ENCODE data around the gene FHAD1. TPM values are rescaled to one million over a fixed set of nuclear protein-coding genes. Genes with fewer than 3 reads are reported as not detected.

The FHAD1 gene
- total and polyA plus RNA-seq, 2 donors (not counting 3 experiments of a cell fraction or from before 2014, with no cell fraction given), result 0.04 to 0.69 TPM

DNA sequence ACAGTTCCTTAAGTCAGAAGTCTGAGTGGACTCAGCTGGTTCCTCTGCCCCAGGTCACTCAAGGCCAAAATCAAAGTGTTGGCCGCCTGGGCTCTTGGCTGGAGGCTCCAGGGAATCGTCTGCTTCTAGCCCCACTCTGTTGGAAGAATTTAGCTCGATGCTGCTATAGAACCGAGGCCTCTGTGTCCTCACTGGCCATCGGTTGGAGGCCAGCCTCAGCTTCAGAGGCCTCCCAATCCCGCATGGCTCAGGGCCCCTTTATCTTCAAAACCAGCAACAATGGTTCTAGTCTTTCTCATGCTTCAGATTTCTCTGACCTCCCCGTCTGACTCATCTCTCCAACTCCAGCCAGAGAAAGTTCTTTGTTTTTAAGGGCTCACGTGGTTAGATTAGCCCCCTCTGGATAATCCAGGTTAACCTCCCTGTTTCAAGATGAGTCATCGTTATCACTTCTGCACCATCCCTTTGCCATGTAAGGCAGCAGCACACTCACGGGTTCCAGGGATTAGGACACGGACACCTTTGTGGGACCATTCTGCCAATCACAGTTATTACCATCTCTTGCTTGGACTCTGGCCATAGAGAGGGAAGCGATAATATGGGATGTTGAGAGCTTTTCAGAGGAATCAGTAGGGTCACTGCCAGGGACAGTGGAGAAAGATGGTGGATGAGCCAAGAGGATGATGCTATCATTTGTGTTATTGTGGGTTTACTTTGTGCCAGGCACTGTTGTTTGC, 13.6 kb downstream of the FHAD1 start:
- DNase-seq (ENCODE audit: low read depth, low spot score), result peak; percentile 64
- dilution Hi-C loops (cut with MboI; ENCODE audit: extremely low pct_ligation_motif_present, low sequenced_read_pairs) (no loop called here), intact Hi-C loops (cut with micrococcal nuclease) (loop anchor here (1.0 to 2.0 kb wide), 7 partner anchors 12 to 252 kb away; partner anchors contain the start of gene FHAD1)
- H3K36me3 ChIP-seq (ENCODE audit: control insufficient read depth in 2 of 2, extremely low read depth in 1 of 2, insufficient read depth in 2 of 2, low read length in 2 of 2), result no peaks in the 10 kb centered on the region
- peaks cover 1 to 5% of the 10 kb centered on the region in 2 experiments for H3K27me3 ChIP-seq (ENCODE audit: control insufficient read depth in 2 of 2, insufficient read depth in 2 of 2, low read length in 2 of 2)
- peak; percentile 58 for FAIRE-seq
- peak overlapping the region; percentile 54 for H3K9ac ChIP-seq (replicated peaks; ENCODE audit: extremely low read depth, insufficient read depth, low read length)
- no TSS peak for BruUV-seq (replicated peaks)
- H3K79me2 ChIP-seq (ENCODE audit: control insufficient read depth, insufficient read depth, low read length), result no peaks in the 10 kb centered on the region
- TF ChIP-seq POLR2A (IDR thresholded peaks at IDR 0.05; ENCODE audit: low read depth, low read length), result no peak
- peak; percentile 28 for TF ChIP-seq POLR2AphosphoS5 (IDR thresholded peaks at IDR 0.05; ENCODE audit: insufficient read depth, low read depth, low read length)
- TF ChIP-seq MYC (IDR thresholded peaks at IDR 0.05; ENCODE audit: low read depth, low read length), result no peak
- peak; percentile 39 for TF ChIP-seq GATA2 (IDR thresholded peaks at IDR 0.05; ENCODE audit: insufficient read depth, insufficient read length, low read depth, low read length)
- TF ChIP-seq, protein P1, sequence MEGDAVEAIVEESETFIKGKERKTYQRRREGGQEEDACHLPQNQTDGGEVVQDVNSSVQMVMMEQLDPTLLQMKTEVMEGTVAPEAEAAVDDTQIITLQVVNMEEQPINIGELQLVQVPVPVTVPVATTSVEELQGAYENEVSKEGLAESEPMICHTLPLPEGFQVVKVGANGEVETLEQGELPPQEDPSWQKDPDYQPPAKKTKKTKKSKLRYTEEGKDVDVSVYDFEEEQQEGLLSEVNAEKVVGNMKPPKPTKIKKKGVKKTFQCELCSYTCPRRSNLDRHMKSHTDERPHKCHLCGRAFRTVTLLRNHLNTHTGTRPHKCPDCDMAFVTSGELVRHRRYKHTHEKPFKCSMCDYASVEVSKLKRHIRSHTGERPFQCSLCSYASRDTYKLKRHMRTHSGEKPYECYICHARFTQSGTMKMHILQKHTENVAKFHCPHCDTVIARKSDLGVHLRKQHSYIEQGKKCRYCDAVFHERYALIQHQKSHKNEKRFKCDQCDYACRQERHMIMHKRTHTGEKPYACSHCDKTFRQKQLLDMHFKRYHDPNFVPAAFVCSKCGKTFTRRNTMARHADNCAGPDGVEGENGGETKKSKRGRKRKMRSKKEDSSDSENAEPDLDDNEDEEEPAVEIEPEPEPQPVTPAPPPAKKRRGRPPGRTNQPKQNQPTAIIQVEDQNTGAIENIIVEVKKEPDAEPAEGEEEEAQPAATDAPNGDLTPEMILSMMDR (IDR thresholded peaks at IDR 0.05; ENCODE audit: extremely low read depth in 1 of 2, insufficient read depth in 1 of 2, low read depth in 1 of 2, low read length in 2 of 2), result no peak
- peak; percentile 76 for TF ChIP-seq JUN (IDR thresholded peaks at IDR 0.05; ENCODE audit: borderline replicate concordance, insufficient read depth, insufficient read length, low read depth)
- TF ChIP-seq EZH2 (IDR thresholded peaks at IDR 0.05; ENCODE audit: borderline replicate concordance, low read depth, low read length, severe bottlenecking), result no peak
- TF ChIP-seq FOS (IDR thresholded peaks at IDR 0.05; ENCODE audit: borderline replicate concordance, insufficient read depth, low read length), result peak; percentile 84
- no peak for TF ChIP-seq MAX (IDR thresholded peaks at IDR 0.05; ENCODE audit: insufficient read depth, insufficient read length)
- H3K4me3 ChIP-seq (replicated peaks in 1 of 3; ENCODE audit: insufficient read depth in 1 of 3, low read depth in 1 of 3, low read length in 3 of 3), result no peak overlapping the region
- no peaks in the 10 kb centered on the region for H3K9me1 ChIP-seq (replicated peaks; ENCODE audit: control insufficient read depth, extremely low read depth, insufficient read depth, low read length)
- peak overlapping the region; percentile 61 for H3K4me2 ChIP-seq (ENCODE audit: insufficient read depth, low read length)
- H4K20me1 ChIP-seq (replicated peaks; ENCODE audit: control insufficient read depth, extremely low read depth, insufficient read depth, low read length), result no peaks in the 10 kb centered on the region
- H2AFZ ChIP-seq (ENCODE audit: low read depth, low read length), result peak overlapping the region; percentile 79
- peak overlapping the region; percentile 78 for H3K27ac ChIP-seq (ENCODE audit: insufficient read depth, low read depth, low read length)
- ChIA-PET CTCF (interaction anchor here (1.0 to 4.3 kb wide), 7 partner anchors 10 to 137 kb away, joined by 3 to 33 read pairs (median 7); partner anchors contain the start of genes FHAD1 and TMEM51), POLR2A (no interaction called here)
- H3K4me1 ChIP-seq (ENCODE audit: control insufficient read depth, extremely low read depth, insufficient read depth, low read length), result peaks cover 23% of the 10 kb centered on the region
- H3K9me3 ChIP-seq (replicated peaks; ENCODE audit: control insufficient read depth, insufficient read depth, low read length), result no peaks in the 10 kb centered on the region

All from endothelial cell of umbilical vein (primary cell).